ENCODE data around the gene PPA2.
A peak's percentile ranks its signal among the peaks of the same experiment; 100 is the strongest.
"Not testable (repeated sequence)": the region's sequence is repeated elsewhere in the genome, so short reads cannot be mapped to it uniquely, and the experiment has no call there.

PPA2 gene

DNA sequence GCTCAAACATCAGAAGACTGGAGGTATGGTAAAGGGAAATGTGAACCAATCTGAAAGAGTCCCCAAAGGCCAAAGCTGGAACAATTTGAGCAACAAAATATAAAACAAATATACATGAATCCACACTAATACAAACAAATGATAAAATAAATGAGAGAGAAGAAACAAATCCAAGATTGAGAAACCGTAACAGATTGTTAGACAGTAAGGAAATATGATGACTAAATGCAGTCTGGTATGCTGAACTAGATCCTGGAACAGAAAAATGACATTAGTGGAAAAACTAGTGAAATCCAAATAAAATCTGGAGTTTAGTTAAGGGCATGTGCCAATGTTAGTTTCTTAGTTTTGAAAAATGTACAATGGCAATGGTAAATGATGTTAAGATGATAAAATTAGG, 15.9 kb downstream of the PPA2 start:
- no peak for DNase-seq

DNA sequence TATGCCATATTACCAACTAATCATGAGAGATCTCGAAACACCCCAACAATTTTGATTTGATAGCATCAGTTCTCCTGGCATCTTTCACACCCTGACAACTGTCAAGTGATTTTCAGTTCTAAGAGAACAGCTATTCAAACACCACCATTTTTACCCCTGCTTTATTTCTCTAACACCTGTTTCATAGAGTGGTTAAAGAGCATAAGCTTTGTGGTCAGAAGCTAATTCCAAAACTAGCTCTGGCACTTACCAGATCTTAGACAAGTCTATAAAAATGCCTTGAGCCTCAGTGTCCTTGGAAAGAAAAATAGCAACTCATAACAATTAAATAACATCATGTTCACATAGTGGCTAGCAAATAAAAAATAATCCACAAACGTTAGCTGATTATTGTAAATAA, 17.9 kb downstream of the PPA2 start:
- DNase-seq = no peak

DNA sequence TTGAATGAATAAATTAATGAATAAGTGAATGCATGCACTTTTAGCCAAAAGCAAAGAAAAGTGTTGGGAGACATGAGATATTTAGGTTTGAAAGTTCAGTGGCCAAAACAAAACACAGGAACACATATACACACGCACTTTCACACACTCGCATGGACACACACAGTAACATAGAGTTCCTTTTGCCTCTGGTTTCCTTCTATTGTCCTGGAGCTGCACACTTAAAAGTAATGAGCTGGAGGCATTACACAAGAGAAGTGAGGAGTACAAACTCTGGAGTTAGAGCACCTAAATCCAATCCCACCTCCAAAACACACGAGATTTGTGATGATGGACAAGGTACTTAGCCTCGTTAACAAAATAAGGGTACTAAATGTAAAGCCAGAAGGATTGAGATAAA, 18.7 kb downstream of the PPA2 start:
- no peak for DNase-seq

DNA sequence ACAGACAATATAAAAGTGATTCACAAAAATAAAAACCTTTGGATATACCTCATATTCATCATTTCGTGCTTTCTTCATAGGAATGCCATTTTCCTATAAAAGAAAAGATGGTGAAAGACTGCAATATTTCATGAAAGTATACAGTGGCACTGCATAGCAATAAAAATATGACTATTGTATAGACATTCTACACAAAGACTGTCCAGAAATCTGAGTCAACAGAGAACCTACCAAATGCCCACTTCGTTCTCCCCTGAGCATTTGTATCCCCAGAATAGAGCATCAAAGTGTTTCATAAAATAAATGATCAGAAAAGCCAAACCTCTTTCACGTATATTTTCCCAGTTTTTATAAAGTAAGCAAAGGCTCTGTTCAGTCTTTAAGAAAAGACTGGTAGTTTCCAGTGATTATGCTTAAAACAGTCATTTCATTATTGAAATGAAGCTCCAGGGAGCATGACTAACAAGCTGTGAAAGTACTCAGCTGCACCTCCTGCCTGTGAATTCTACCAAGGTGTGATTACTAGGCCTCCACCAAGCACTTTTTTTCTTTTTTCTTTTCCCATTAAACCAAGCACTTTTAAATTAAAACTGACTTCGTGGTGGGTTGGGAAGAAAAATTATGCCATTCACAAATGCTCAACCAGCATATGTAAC, 20.2 kb downstream of the PPA2 start:
- no peak for DNase-seq

DNA sequence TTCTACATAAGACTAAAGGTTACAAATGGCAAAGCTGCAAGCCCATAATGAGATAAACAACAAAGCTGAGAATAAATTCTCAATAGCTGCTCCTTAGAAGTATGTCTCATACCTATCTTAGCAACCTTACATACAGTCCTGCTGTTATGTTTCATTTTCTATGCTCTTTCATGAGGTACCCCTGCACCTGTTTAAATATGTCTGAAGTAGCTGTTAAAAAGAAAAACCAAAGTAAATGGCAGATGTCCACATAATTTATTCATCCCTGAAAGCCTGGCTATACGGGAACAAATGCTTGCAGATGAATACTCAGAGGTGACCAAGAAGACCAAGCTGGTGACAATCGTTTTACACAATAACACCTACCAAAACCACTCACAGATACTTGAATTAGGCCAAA, 22.5 kb downstream of the PPA2 start:
- DNase-seq = no peak

DNA sequence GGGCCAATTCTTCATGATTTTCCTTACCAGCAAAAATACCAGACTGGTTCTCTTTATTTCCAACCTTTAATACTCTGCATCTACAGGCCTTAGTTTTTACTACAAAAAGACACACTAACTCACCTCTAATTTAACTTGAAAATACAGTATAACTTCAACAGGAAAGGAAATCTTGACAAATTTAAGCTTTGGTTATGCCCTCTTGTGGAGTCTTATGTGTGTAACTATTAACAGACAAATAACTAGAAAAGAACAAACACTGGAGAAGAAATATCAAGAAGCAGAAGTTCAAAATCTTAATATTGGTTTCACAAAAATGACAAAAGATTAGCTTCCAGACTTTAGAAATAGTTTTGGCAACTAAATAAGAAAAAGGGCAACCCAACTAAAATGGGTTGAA, 33.0 kb downstream of the PPA2 start:
- DNase-seq = no peak

DNA sequence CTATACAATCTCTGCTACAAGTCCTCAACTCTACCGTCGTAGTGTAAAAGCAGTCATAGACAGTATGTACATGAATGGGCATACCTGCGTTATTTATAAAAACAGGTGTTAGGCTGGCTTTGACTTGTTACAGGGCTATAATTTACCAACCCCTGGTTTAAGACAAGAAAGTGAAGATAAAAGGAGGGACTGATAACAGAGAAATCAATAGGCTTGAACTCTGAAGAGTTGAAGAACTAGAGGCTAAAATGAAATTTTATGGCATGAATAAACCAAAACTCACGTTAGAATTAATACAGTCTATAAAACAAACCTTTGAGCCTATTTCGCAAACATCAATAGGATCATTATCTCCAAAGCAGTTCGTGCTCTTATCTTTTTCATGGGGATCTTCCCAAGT, 36.2 kb downstream of the PPA2 start:
- no peak for DNase-seq

DNA sequence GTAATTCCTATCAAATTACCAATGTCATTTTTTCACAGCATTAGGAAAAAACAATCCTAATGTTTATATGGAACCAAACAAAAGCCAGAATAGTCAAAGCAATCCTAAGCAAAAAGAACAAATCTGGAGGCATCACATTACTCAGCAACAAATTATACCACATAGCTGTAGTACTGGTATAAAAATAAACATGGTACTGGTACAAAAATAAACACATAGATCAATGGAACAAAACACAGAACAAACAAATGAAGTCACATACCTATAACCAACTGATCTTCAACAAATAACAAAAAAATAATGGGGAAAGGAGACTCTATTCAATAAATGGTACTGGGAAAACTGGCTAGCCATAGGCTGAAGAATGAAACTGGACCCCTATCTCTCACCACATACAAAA, 37.4 kb downstream of the PPA2 start:
- no peak for DNase-seq

DNA sequence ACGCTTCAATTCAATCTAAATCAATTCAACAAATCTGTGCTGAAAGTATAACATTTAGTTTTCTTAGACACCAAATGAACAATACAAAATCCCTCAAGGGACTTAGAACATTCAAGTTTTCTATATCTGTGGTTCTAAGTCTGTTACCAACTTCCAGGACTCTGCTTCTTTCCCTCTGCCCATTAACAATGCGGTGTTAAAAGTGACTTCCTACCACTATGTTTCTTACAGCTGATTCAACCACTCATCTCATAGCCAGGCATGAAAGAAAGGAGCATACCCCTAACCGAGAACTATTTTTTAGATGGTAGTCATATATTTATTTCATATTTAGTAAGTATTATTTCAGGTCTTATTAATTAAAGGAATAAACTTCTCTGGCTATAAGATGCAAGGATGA, 38.9 kb downstream of the PPA2 start:
- DNase-seq = no peak

DNA sequence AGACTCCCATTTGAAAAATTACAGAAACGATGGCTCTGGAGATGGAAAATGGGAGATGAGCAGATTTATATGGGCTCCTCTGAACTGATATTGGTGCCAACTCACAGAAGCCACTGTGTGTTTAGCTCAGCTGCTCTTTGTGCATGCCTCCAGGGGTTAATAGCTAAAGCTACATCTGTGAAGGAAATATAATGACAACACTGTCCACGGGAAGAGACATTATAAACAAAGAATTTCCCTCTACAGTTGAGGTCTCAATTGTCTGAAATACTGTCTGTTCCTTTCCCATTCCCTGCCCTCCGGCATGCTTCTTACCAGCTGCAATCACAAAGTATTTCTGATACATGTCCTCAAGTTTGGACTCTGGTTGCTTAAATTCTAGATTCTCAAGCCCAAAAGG, 40.4 kb downstream of the PPA2 start:
- DNase-seq = peak; percentile 84

DNA sequence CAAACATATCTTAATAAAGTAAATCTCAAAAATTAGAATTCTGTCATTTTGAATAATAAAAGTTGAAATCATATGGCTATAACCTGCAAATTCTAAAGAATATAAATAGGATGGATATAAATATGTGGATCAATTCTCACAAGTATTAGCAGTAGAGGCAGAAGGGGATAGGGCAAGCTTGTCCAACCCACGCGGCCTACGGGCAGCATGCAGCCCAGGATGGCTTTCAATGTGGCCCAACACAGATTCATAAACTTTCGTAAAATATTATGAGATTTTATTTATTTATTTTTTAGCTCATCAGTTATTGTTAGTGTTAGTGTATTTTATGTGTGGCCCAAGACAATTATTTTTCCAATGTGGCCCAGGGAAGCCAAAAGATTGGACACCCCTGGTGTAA, 41.4 kb downstream of the PPA2 start:
- DNase-seq = no peak

DNA sequence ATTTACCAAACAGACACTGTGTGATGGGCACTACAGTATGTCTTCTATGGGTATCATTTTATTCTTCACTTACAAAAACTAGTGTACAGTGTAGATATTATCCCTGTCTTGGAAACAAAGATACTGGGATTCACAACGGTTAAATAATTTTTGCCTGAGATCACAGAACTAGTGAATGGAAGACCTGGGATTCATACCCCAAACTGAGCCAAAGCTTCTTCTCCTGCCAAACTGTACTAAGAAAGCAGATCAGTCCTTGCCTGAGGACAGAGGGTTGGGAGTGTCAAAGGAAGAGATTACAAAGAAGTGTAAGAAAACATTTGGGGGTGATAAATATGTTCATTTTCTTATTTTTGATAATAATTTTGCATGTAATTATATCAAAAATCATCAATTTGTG, 43.1 kb downstream of the PPA2 start:
- no peak for DNase-seq

DNA sequence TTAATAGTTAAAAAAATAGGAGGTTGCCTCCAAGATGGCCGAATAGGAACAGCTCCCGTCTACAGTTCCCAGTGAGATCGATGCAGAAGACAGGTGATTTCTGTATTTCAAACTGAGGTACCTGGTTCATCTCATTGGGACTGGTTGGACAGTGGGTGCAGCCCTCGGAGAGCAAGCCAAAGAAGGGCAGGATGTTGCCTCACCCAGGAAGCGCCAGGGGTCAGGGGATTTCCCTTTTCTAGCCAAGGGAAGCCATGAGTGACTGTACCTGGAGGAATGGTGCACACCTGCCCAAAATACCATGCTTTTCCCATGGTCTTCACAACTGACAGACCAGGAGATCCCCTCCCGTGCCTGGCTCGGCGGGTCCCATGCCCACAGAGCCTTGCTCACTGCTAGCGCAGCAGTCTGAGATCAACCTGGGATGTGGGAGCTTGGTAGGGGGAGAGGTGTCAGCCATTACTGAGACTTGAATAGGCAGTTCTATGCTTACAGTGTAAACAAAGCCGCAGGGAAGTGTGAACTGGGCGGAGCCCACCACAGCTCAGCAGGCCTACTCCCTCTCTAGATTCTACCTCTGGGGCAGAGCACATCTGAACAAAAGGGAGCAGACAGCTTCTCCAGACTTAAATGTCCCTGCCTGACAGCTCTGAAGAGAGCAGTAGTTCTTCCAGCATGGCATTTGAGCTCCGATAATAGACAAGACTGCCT, 47.5 kb downstream of the PPA2 start:
- DNase-seq = no peak

DNA sequence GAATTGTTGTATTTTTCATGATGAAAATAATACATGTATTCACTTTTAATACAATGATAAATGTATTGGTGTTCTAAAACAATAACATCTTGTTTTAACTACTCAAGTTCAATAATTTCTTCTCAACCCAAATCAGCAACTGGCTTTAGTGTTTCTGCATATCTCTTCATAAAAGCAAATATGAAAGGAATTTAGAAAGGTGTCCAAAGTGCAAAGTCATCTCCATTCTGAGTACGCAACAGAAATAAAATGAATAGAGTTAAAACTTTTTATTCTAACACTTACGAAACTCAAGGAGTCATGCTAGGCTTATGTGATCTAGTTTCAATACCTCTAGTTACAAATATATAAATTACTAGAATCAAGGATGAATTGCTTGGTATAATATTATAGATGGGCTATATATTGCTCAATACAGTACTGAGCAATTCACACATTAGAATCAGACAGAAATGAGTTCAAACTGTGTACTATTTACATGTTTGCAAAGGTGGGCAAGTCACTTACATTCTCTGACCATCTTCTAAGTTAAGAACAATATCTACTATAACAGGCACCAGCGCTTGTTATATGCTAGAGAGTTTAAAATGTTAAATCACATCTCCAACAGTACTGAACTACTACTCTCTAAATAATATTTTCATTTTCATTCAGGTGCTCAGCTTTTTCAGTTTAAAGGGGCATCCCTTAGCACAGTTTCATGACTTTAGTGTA, 51.5 kb downstream of the PPA2 start:
- DNase-seq = no peak

DNA sequence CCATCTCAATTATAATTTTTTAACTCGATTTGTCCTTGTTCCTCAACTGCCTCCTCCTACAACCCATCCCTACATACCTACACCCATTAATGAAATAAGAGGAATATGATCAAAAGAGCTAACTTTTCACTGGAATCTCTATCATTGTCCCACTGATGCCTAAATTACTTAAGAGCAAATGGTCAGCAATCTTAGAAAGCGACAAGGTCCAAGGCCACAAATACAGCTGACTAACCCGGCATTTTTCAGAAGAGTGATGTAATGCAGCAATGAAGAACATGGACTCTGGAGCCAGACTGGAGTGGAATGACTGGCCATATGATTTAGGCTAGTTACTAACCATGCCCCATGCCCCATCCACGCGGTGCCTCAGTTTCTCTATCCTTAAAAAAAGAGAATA, 56.2 kb downstream of the PPA2 start:
- no peak for DNase-seq

DNA sequence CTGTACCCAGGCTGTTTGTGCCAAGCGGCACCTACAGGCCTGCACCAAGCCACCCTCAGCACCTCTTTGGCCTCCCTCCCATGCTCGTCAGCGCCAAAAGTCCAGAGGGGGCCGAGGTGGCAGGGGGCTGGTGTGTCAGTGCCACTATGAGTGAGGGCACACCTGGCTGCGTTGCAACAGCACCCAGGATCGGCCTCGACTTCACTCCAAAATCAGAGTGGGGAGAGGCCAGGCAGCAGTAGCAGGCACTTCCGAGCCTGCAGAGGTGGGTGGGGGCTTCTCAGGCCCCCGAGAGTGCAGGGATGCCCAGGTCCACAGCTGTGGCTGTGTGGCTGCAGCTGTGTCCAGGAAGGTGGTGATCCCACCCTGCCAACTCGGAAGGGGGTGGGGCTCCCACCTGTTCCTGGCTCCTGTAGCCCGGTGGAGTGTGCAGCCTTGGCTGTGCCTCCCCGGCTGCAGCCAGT, 58.5 kb downstream of the PPA2 start:
- DNase-seq = no peak

DNA sequence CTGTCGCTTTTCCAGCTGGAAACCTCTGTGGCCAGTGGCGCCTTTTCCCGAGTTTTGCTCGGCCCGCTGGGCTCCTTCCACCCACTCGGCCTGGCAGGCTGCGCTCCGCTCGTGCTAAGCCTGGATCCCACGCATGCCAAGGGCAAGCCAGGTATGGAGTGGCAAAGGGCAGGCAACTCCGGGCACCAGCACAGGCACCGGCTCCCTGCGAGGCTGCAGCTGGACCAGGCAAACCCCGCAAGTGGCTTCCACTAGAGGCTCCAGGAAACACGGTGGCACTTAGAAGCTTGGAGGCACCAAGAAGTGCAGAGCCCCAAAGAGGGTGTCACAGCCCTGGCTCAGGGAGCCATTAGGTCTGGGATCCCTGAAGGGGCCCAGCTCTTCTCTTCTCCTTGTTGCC, 59.5 kb downstream of the PPA2 start:
- no peak for DNase-seq

DNA sequence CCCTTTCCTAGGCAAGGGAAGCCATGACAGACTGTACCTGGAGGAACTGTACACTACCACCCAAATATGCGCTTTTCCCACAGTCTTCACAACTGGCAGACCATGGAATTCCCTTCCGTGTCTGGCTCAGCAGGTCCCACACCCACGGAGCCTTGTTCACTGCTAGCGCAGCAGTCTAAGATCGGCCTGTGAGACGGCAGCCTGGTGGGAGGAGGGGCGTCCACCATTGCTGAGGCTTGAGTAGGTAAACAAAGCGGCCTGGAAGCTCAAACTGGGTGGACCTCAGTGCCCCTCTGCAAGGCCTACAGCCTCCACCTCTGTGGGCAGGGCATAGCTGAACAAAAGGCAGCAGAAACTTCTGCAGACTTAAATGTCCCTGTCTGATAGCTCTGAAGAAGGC, 64.7 kb downstream of the PPA2 start:
- DNase-seq = not testable (repeated sequence)

DNA sequence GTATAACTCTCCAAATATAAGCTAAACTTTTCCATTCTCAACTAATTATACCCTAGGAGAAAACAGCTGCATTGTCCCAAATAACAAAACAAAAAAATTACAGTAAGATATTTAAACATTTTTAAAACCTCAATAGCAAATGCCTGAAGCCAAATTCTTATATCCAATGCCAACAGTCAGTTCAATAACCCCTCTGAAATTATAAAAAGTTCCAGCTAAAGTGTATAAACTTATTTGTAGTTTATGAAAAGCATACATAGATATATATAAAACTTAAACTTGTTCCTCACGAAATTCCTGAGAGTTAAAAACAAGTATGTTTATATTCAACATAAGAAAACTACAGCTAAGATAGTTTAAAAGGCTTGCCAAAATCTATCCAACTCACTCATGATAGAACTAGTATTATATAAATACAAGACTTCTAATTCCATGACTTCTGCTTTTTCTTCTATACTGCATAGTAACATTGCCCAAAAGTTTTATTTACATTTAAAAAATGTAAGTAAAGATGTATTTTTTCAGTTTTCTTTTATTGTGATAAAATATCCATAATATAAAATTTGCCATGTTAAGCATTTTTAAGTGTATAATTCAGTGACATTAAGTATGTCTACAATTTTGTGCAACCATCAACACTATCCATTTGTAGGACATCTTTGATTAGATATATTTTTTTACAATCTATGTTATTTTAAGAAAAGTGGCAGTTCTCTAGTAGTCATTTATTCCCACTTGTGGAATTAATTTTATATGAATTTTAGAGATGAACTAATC, 72.8 kb downstream of the PPA2 start:
- DNase-seq = no peak

DNA sequence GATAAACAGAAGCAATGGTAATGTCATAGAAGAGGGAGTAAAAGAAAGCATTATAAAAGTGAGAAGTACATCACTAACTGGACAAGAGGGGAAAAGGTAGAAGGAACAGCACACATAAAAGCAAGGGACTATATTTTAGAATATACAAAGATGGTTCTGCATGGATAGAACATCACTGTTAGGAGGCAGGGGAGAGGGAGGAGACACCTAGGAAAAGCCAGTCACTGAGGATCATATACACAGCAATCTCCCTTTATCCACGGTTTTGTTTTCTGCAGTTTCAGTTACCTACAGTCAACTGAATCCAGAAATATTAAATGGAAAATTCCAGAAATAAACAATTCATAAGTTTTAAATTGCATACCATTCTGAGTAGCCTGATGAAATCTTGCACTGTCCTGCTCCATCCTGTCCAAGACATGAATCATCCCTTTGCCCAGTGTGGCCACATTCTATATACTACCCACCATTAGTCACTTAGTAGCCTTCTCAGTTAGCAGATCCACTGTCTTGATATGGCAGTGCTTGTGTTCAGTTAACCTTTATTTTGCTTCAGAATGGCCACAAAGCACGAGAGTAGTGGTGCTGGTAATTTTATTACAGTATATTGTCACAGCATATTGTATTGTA, 74.2 kb downstream of the PPA2 start:
- no peak for DNase-seq

DNA sequence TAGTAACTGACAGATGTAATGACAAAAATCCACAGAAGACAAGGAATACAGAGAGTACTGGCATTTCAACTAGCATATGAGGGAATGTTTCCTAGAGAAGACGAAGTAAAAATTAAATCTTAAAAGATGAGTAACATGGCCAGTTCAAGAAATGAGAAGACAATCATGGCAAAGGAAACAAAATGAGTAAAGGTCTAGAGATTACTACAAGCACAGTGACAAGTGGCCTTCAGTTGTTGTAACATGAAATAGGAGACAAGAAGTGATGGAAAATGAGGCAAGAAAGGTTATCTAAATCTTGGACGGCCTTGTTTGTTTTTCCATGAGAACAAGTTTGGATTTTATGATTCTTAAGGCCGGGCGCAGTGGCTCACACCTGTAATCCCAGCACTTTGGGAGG, 81.0 kb downstream of the PPA2 start:
- DNase-seq = no peak

DNA sequence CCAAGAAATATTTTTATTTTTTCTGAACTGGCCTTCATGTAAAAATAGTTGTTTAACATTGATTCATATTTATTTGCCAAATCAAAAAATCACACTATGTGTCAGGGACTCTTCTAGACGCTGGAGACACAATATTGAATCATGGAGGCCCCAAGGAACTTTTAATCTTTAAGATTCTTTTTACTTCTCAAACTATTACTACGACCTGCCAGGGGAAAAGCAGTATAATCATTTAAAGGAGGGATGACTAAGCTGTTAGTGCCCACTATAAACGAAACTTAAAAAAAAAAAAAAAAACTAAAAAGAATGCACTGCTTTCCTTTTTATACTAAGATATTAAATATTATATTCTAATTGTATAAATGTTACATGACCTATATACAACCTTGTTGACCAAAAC, 84.7 kb downstream of the PPA2 start:
- DNase-seq = no peak

DNA sequence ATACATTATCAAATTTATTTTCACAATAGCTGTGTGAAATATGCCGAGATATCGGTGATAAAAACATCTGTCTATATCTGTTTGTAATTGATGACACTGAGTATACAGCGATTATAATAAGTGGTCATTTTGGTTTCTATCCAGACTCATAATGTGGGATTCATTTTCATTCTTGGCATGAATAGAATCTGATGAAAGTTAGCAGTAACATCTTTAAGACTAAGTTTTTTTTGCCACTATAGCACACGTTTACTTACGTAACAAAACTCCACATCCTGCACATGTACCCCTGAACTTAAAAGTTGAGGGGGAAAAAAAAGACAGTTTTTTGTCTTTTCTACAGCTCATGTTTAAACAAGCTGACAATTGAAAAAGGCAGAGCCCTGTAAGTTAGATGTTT, 86.4 kb downstream of the PPA2 start:
- DNase-seq = no peak
